ENCODE results near the gene TNS2.
A peak's percentile ranks its signal among the peaks of the same experiment; 100 is the strongest.

Gene TNS2

GRCh38 chr12:53048780-53049401, 974 bp upstream of the TNS2 start:
- no peaks in the 10 kb centered on the region for H3K9me3 ChIP-seq (ENCODE audit: control insufficient read depth in 5 of 5, low read length in 5 of 5)
- H3K4me3 ChIP-seq (ENCODE audit: low read depth in 1 of 5, low read length in 5 of 5), result peak overlapping the region; percentile 73 to 95 (median 91)
- H3K27me3 ChIP-seq (ENCODE audit: control insufficient read depth in 5 of 5, insufficient read depth in 4 of 5, low read length in 5 of 5), result peaks cover 0 to 2% (median 0%) of the 10 kb centered on the region in 5 donors
- peak overlapping the region; percentile 99 for H3K27ac ChIP-seq (ENCODE audit: low read depth, low read length)
- peaks cover 37 to 93% (median 88%) of the 10 kb centered on the region in 5 donors for H3K4me1 ChIP-seq (ENCODE audit: control insufficient read depth in 5 of 5, insufficient read depth in 5 of 5, low read length in 5 of 5)
- peaks cover 0 to 19% (median 12%) of the 10 kb centered on the region in 5 donors for H3K36me3 ChIP-seq (ENCODE audit: control insufficient read depth in 5 of 5, insufficient read depth in 5 of 5, low read length in 5 of 5)
- peak overlapping the region; percentile 93 to 100 (median 99) for H3K9ac ChIP-seq (ENCODE audit: low read length in 5 of 5)

- Histone ChIP-seq H3K4me1 (ENCODE audit: control insufficient read depth in 5 of 5, insufficient read depth in 5 of 5, low read length in 5 of 5) (peaks cover 26 to 91% (median 83%) of the 10 kb centered on the region in 5 donors), H3K36me3 (ENCODE audit: control insufficient read depth in 5 of 5, insufficient read depth in 5 of 5, low read length in 5 of 5) (peaks cover 0 to 30% (median 18%) of the 10 kb centered on the region in 5 donors), H3K27ac (ENCODE audit: low read depth, low read length) (peak overlapping the region; percentile 99), H3K4me3 (ENCODE audit: low read depth in 1 of 5, low read length in 5 of 5) (peak overlapping the region; percentile 87 to 95 (median 91)), H3K9me3 (ENCODE audit: control insufficient read depth in 5 of 5, low read length in 5 of 5) (no peaks in the 10 kb centered on the region), H3K9ac (ENCODE audit: low read length in 5 of 5) (peak overlapping the region; percentile 93 to 100 (median 99)), H3K27me3 (ENCODE audit: control insufficient read depth in 5 of 5, insufficient read depth in 4 of 5, low read length in 5 of 5) (peaks cover 0 to 2% (median 0%) of the 10 kb centered on the region in 5 donors)
Measured at GRCh38 chr12:53050426-53051057, 677 bp downstream of the TNS2 start.

- Histone ChIP-seq H3K4me1 (ENCODE audit: control insufficient read depth in 5 of 5, insufficient read depth in 5 of 5, low read length in 5 of 5) (peaks cover 23 to 87% (median 78%) of the 10 kb centered on the region in 5 donors), H3K27me3 (ENCODE audit: control insufficient read depth in 5 of 5, insufficient read depth in 4 of 5, low read length in 5 of 5) (peaks cover 0 to 2% (median 0%) of the 10 kb centered on the region in 5 donors), H3K27ac (ENCODE audit: low read depth, low read length) (peak overlapping the region; percentile 99), H3K36me3 (ENCODE audit: control insufficient read depth in 5 of 5, insufficient read depth in 5 of 5, low read length in 5 of 5) (peaks cover 0 to 35% (median 24%) of the 10 kb centered on the region in 5 donors), H3K4me3 (ENCODE audit: low read depth in 1 of 5, low read length in 5 of 5) (peak overlapping the region; percentile 87 to 95 (median 91)), H3K9me3 (ENCODE audit: control insufficient read depth in 5 of 5, low read length in 5 of 5) (no peaks in the 10 kb centered on the region), H3K9ac (ENCODE audit: low read length in 5 of 5) (peak overlapping the region; percentile 93 to 100 (median 99))
Measured at GRCh38 chr12:53051058-53051880, 1.4 kb downstream of the TNS2 start.

- peaks cover 3 to 42% (median 30%) of the 10 kb centered on the region in 5 donors for H3K36me3 ChIP-seq (ENCODE audit: control insufficient read depth in 5 of 5, insufficient read depth in 5 of 5, low read length in 5 of 5)
- H3K27ac ChIP-seq (ENCODE audit: low read depth, low read length), result peak overlapping the region; percentile 99
- peaks cover 0 to 2% (median 0%) of the 10 kb centered on the region in 5 donors for H3K27me3 ChIP-seq (ENCODE audit: control insufficient read depth in 5 of 5, insufficient read depth in 4 of 5, low read length in 5 of 5)
- no peaks in the 10 kb centered on the region for H3K9me3 ChIP-seq (ENCODE audit: control insufficient read depth in 5 of 5, low read length in 5 of 5)
- H3K4me3 ChIP-seq (ENCODE audit: low read depth in 1 of 5, low read length in 5 of 5), result peak overlapping the region; percentile 87 to 95 (median 91)
- H3K9ac ChIP-seq (ENCODE audit: low read length in 5 of 5), result peak overlapping the region in 4 of 5 donors; percentile 39 to 100 (median 76)
- peaks cover 23 to 81% (median 74%) of the 10 kb centered on the region in 5 donors for H3K4me1 ChIP-seq (ENCODE audit: control insufficient read depth in 5 of 5, insufficient read depth in 5 of 5, low read length in 5 of 5)
Measured at GRCh38 chr12:53051881-53052412, 2.1 kb downstream of the TNS2 start.

GRCh38 chr12:53052419-53053217, 2.8 kb downstream of the TNS2 start:
- Histone ChIP-seq H3K36me3 (ENCODE audit: control insufficient read depth in 5 of 5, insufficient read depth in 5 of 5, low read length in 5 of 5) (peaks cover 3 to 49% (median 37%) of the 10 kb centered on the region in 5 donors), H3K9me3 (ENCODE audit: control insufficient read depth in 5 of 5, low read length in 5 of 5) (no peaks in the 10 kb centered on the region), H3K27ac (ENCODE audit: low read depth, low read length) (peak overlapping the region; percentile 99), H3K4me1 (ENCODE audit: control insufficient read depth in 5 of 5, insufficient read depth in 5 of 5, low read length in 5 of 5) (peaks cover 23 to 80% (median 74%) of the 10 kb centered on the region in 5 donors), H3K27me3 (ENCODE audit: control insufficient read depth in 5 of 5, insufficient read depth in 4 of 5, low read length in 5 of 5) (peaks cover 0 to 2% (median 0%) of the 10 kb centered on the region in 5 donors), H3K9ac (ENCODE audit: low read length in 5 of 5) (peak overlapping the region in 4 of 5 donors; percentile 39 to 100 (median 76)), H3K4me3 (ENCODE audit: low read depth in 1 of 5, low read length in 5 of 5) (peak overlapping the region; percentile 87 to 95 (median 91))

- H3K4me3 ChIP-seq (ENCODE audit: low read depth in 1 of 5, low read length in 5 of 5), result peak overlapping the region in 4 of 5 donors; percentile 27 to 65 (median 48)
- H3K36me3 ChIP-seq (ENCODE audit: control insufficient read depth in 5 of 5, insufficient read depth in 5 of 5, low read length in 5 of 5), result peaks cover 3 to 57% (median 45%) of the 10 kb centered on the region in 5 donors
- peaks cover 23 to 73% (median 68%) of the 10 kb centered on the region in 5 donors for H3K4me1 ChIP-seq (ENCODE audit: control insufficient read depth in 5 of 5, insufficient read depth in 5 of 5, low read length in 5 of 5)
- H3K9me3 ChIP-seq (ENCODE audit: control insufficient read depth in 5 of 5, low read length in 5 of 5), result no peaks in the 10 kb centered on the region
- peak overlapping the region; percentile 99 for H3K27ac ChIP-seq (ENCODE audit: low read depth, low read length)
- peaks cover 0 to 2% (median 0%) of the 10 kb centered on the region in 5 donors for H3K27me3 ChIP-seq (ENCODE audit: control insufficient read depth in 5 of 5, insufficient read depth in 4 of 5, low read length in 5 of 5)
- peak overlapping the region in 4 of 5 donors; percentile 16 to 62 (median 34) for H3K9ac ChIP-seq (ENCODE audit: low read length in 5 of 5)
Measured at GRCh38 chr12:53053218-53054111, 3.6 kb downstream of the TNS2 start.

GRCh38 chr12:53054112-53054878, 4.4 kb downstream of the TNS2 start:
- H3K9ac ChIP-seq (ENCODE audit: low read length in 5 of 5), result peak overlapping the region in 4 of 5 donors; percentile 16 to 62 (median 56)
- H3K4me1 ChIP-seq (ENCODE audit: control insufficient read depth in 5 of 5, insufficient read depth in 5 of 5, low read length in 5 of 5), result peaks cover 21 to 65% (median 63%) of the 10 kb centered on the region in 5 donors
- no peaks in the 10 kb centered on the region for H3K9me3 ChIP-seq (ENCODE audit: control insufficient read depth in 5 of 5, low read length in 5 of 5)
- H3K27me3 ChIP-seq (ENCODE audit: control insufficient read depth in 5 of 5, insufficient read depth in 4 of 5, low read length in 5 of 5), result peaks cover 0 to 2% (median 0%) of the 10 kb centered on the region in 5 donors
- peak overlapping the region in 4 of 5 donors; percentile 27 to 65 (median 48) for H3K4me3 ChIP-seq (ENCODE audit: low read depth in 1 of 5, low read length in 5 of 5)
- peak overlapping the region; percentile 99 for H3K27ac ChIP-seq (ENCODE audit: low read depth, low read length)
- peaks cover 3 to 65% (median 54%) of the 10 kb centered on the region in 5 donors for H3K36me3 ChIP-seq (ENCODE audit: control insufficient read depth in 5 of 5, insufficient read depth in 5 of 5, low read length in 5 of 5)
